WTC11 (cell line): Measurements from ENCODE around the gene USP54. TPM values are rescaled to one million over a fixed set of nuclear protein-coding genes. Genes with fewer than 3 reads are reported as not detected.

ENCODE experiments used
- ATAC-seq: fragments of 200-7000 bp; cut with Tn5 transposase; 2 replicates; pipeline ENCODE4 v1.10.0; 2021; ENCODE audit warnings: mild to moderate bottlenecking, moderate library complexity
- CTCF ChIA-PET: fragments of 300-600 bp; sonication (Branson Sonifier 250); formaldehyde crosslinking; loops from one replicate; lab custom pipeline; 2021; ENCODE audit warnings: antibody characterized with exemption; lab: Charles Lee
- POLR2A ChIA-PET: fragments of 350-600 bp; sonication (Branson Sonifier 250); formaldehyde crosslinking; loops from one replicate; lab custom pipeline; 2021; ENCODE audit warnings: antibody characterized with exemption; lab: Charles Lee
- DNase-seq: peaks from one replicate; pipeline ENCODE4 v3.0.0; 2021; ENCODE audit warnings: low spot score
- H3K27ac Mint-ChIP-seq: 2 replicates; pipeline ENCODE4 v1.8.0; 2021; ENCODE audit warnings: mixed read lengths
- H3K27me3 Mint-ChIP-seq: 2 replicates; pipeline ENCODE4 v1.8.0; 2021; ENCODE audit warnings: low read depth, mild to moderate bottlenecking, moderate library complexity, mixed read lengths
- H3K36me3 Mint-ChIP-seq: 2 replicates; pipeline ENCODE4 v1.8.0; 2021; ENCODE audit warnings: mixed read lengths
- H3K4me1 Mint-ChIP-seq: 2 replicates; pipeline ENCODE4 v1.8.0; 2022; ENCODE audit warnings: mixed read lengths
- H3K4me3 Mint-ChIP-seq: 2 replicates; pipeline ENCODE4 v1.8.0; 2021; ENCODE audit warnings: mild to moderate bottlenecking, moderate library complexity, mixed read lengths
- H3K9me3 Mint-ChIP-seq: 2 replicates; pipeline ENCODE4 v1.8.0; 2021; ENCODE audit warnings: mixed read lengths
- AR ChIP-seq: fragments of 250-450 bp; sonication (Bioruptor Pico); IDR thresholded peaks from 2 replicates; pipeline ENCODE4 v1.9.0; 2021; ENCODE audit warnings: mild to moderate bottlenecking
- ATF3 ChIP-seq: sonication (generic); formaldehyde crosslinking; conservative IDR thresholded peaks from 2 replicates; pipeline ENCODE4 v1.8.1; 2022; ENCODE audit warnings: mild to moderate bottlenecking, missing genetic modification reagents
- CREB1 ChIP-seq: sonication (generic); formaldehyde crosslinking; IDR thresholded peaks from 2 replicates; pipeline ENCODE4 v1.8.0; 2023; ENCODE audit warnings: mild to moderate bottlenecking, missing genetic modification reagents
- E2F5 ChIP-seq: sonication (generic); formaldehyde crosslinking; IDR thresholded peaks from 2 replicates; pipeline ENCODE4 v1.8.1; 2022; ENCODE audit warnings: mild to moderate bottlenecking, moderate library complexity, missing genetic modification reagents
- ELF4 ChIP-seq: sonication (generic); formaldehyde crosslinking; IDR thresholded peaks from 2 replicates; pipeline ENCODE4 v1.8.1; 2022; ENCODE audit warnings: low read depth, mild to moderate bottlenecking, moderate library complexity, missing genetic modification reagents
- EMX1 ChIP-seq: fragments of 250-450 bp; sonication (Bioruptor Pico); IDR thresholded peaks from 2 replicates; pipeline ENCODE4 v1.8.0; 2021; ENCODE audit warnings: mild to moderate bottlenecking
- FOXK1 ChIP-seq: sonication (generic); formaldehyde crosslinking; IDR thresholded peaks from 2 replicates; pipeline ENCODE4 v1.8.0; 2022; ENCODE audit warnings: mild to moderate bottlenecking, moderate library complexity, missing genetic modification reagents
- GABPB1 ChIP-seq: sonication (generic); formaldehyde crosslinking; IDR thresholded peaks from 2 replicates; pipeline ENCODE4 v1.8.1; 2023; ENCODE audit warnings: mild to moderate bottlenecking, missing genetic modification reagents
- GRHL2 ChIP-seq: fragments of 250-450 bp; sonication (Bioruptor Pico); IDR thresholded peaks from 2 replicates; pipeline ENCODE4 v1.8.0; 2022; ENCODE audit warnings: mild to moderate bottlenecking, moderate library complexity; ENCODE audit not compliant: insufficient replicate concordance, severe bottlenecking
- GTF2I ChIP-seq: fragments of 250-450 bp; sonication (Bioruptor Pico); conservative IDR thresholded peaks from 2 replicates; pipeline ENCODE4 v1.4.0; 2021; ENCODE audit warnings: mild to moderate bottlenecking
- HMGA2 ChIP-seq: fragments of 250-450 bp; sonication (Bioruptor Pico); IDR thresholded peaks from 2 replicates; pipeline ENCODE4 v1.4.0; 2021; ENCODE audit warnings: mild to moderate bottlenecking, moderate library complexity
- JUN ChIP-seq: sonication (generic); formaldehyde crosslinking; IDR thresholded peaks from 2 replicates; pipeline ENCODE4 v1.8.0; 2023; ENCODE audit warnings: mild to moderate bottlenecking, missing genetic modification reagents
- KAT7 ChIP-seq: sonication (generic); formaldehyde crosslinking; IDR thresholded peaks from 2 replicates; pipeline ENCODE4 v1.8.1; 2023; ENCODE audit warnings: missing genetic modification reagents, mild to moderate bottlenecking, borderline replicate concordance
- MLX ChIP-seq: sonication (generic); formaldehyde crosslinking; IDR thresholded peaks from 2 replicates; pipeline ENCODE4 v1.8.1; 2023; ENCODE audit warnings: mild to moderate bottlenecking, missing genetic modification reagents, moderate library complexity
- NFATC4 ChIP-seq: fragments of 250-450 bp; sonication (Bioruptor Pico); IDR thresholded peaks from 2 replicates; pipeline ENCODE4 v1.9.0; 2021; ENCODE audit warnings: mild to moderate bottlenecking
- PRRX2 ChIP-seq: fragments of 250-450 bp; sonication (Bioruptor Pico); IDR thresholded peaks from 2 replicates; pipeline ENCODE4 v1.8.0; 2021; ENCODE audit warnings: mild to moderate bottlenecking
- TCF7 ChIP-seq: sonication (generic); formaldehyde crosslinking; IDR thresholded peaks from 2 replicates; pipeline ENCODE4 v1.8.0; 2022; ENCODE audit warnings: mild to moderate bottlenecking, low read depth, missing genetic modification reagents, moderate library complexity
- USF1 ChIP-seq: sonication (generic); formaldehyde crosslinking; IDR thresholded peaks from 2 replicates; pipeline ENCODE4 v1.8.0; 2022; ENCODE audit warnings: mild to moderate bottlenecking, missing genetic modification reagents
- ZBTB21 ChIP-seq: sonication (generic); formaldehyde crosslinking; IDR thresholded peaks from 2 replicates; pipeline ENCODE4 v1.8.1; 2023; ENCODE audit warnings: mild to moderate bottlenecking, missing genetic modification reagents, borderline replicate concordance
- ZNF138 ChIP-seq: sonication (generic); formaldehyde crosslinking; conservative IDR thresholded peaks from 2 replicates; pipeline ENCODE4 v1.8.1; 2022; ENCODE audit warnings: mild to moderate bottlenecking, moderate library complexity, missing genetic modification reagents
- ZNF219 ChIP-seq: sonication (generic); formaldehyde crosslinking; IDR thresholded peaks from 2 replicates; pipeline ENCODE4 v1.8.0; 2023; ENCODE audit warnings: missing genetic modification reagents, mild to moderate bottlenecking, borderline replicate concordance
- ZNF317 ChIP-seq: sonication (generic); formaldehyde crosslinking; IDR thresholded peaks from 2 replicates; pipeline ENCODE4 v1.8.1; 2023; ENCODE audit warnings: low read depth, mild to moderate bottlenecking, moderate library complexity, missing genetic modification reagents, borderline replicate concordance
- ZNF416 ChIP-seq: fragments of 250-450 bp; sonication (Bioruptor Pico); IDR thresholded peaks from 2 replicates; pipeline ENCODE4 v1.9.0; 2021; ENCODE audit warnings: mild to moderate bottlenecking, inconsistent platforms
- ZNF512 ChIP-seq: sonication (generic); formaldehyde crosslinking; IDR thresholded peaks from 2 replicates; pipeline ENCODE4 v1.8.1; 2022; ENCODE audit warnings: missing genetic modification reagents, borderline replicate concordance
- ZSCAN18 ChIP-seq: fragments of 250-450 bp; sonication (Bioruptor Pico); IDR thresholded peaks from 2 replicates; pipeline ENCODE4 v2.1.2; 2022; ENCODE audit warnings: mild to moderate bottlenecking, moderate library complexity
- total RNA-seq: library from RNA; stranded (reverse); gene quantifications from 3 replicates; pipeline ENCODE4 v1.2.3, GENCODE V29; 2021

Gene USP54
- total RNA-seq, 1 experiment from 2014 or later, result 39.8 TPM

GRCh38 chr10:73460897-73461296, 130.2 kb downstream of the USP54 start:
- Mint-ChIP-seq H3K4me1 (no peaks in the 10 kb centered on the region), H3K27me3 (no peaks in the 10 kb centered on the region), H3K27ac (peak overlapping the region; percentile 35; the same call in 1 of the 2 replicates), H3K9me3 (no peaks in the 10 kb centered on the region), H3K4me3 (no peak overlapping the region), H3K36me3 (peaks cover 3% of the 10 kb centered on the region; the same call in 1 of the 2 replicates)
- DNase-seq (no peak), ATAC-seq (no peak)
- TF ChIP-seq PRRX2 (CRISPR knock-in tag), result no peak
- TF ChIP-seq GTF2I (CRISPR knock-in tag), result no peak
- no peak for TF ChIP-seq HMGA2 (CRISPR knock-in tag)
- TF ChIP-seq ZNF317 (CRISPR knock-in tag), result no peak
- no peak for TF ChIP-seq AR (CRISPR knock-in tag)
- TF ChIP-seq E2F5 (CRISPR knock-in tag), result no peak
- POLR2A ChIA-PET, result interaction anchor here (0.6 kb wide), 1 partner anchor 95 kb away, joined by 6 read pairs; no protein-coding TSS in a partner anchor
- CTCF ChIA-PET, result no interaction called here

- TF ChIP-seq GRHL2 (CRISPR knock-in tag) (no peak), CREB1 (CRISPR knock-in tag) (no peak), HMGA2 (CRISPR knock-in tag) (no peak), ZBTB21 (CRISPR knock-in tag) (no peak), FOXK1 (no peak), ZNF138 (no peak), TCF7 (no peak), ZNF219 (no peak), EMX1 (CRISPR knock-in tag) (no peak), KAT7 (CRISPR knock-in tag) (no peak), ZNF416 (CRISPR knock-in tag) (no peak), ZSCAN18 (CRISPR knock-in tag) (no peak), USF1 (CRISPR knock-in tag) (no peak), ATF3 (CRISPR knock-in tag) (no peak), MLX (CRISPR knock-in tag) (no peak), ELF4 (CRISPR knock-in tag) (no peak), ZNF512 (CRISPR knock-in tag) (no peak), NFATC4 (no peak), GABPB1 (no peak), JUN (CRISPR knock-in tag) (no peak)
- POLR2A ChIA-PET, result interaction anchor here (0.7 kb wide), 1 partner anchor 183 kb away, joined by 3 read pairs; no protein-coding TSS in a partner anchor
- CTCF ChIA-PET, result interaction anchor here (0.7 kb wide), 1 partner anchor 15 kb away, joined by 3 read pairs; no protein-coding TSS in a partner anchor
- no peak for ATAC-seq
- Mint-ChIP-seq H3K36me3 (peaks cover 3% of the 10 kb centered on the region; the same call in 1 of the 2 replicates), H3K9me3 (no peaks in the 10 kb centered on the region), H3K4me1 (no peaks in the 10 kb centered on the region), H3K27ac (no peak overlapping the region), H3K4me3 (no peak overlapping the region), H3K27me3 (no peaks in the 10 kb centered on the region)
- DNase-seq, result no peak
These were observed 131.3 kb downstream of the USP54 start for GRCh38 chr10:73459683-73460314.
